ENCODE measurements around the gene POLR3K. TPM values are rescaled to one million over a fixed set of nuclear protein-coding genes. Genes with fewer than 3 reads are reported as not detected.
A peak's percentile ranks its signal among the peaks of the same experiment; 100 is the strongest.

The POLR3K gene
- total RNA-seq, 2 experiments from 2014 or later: 26.2 to 74.1 TPM

DNA sequence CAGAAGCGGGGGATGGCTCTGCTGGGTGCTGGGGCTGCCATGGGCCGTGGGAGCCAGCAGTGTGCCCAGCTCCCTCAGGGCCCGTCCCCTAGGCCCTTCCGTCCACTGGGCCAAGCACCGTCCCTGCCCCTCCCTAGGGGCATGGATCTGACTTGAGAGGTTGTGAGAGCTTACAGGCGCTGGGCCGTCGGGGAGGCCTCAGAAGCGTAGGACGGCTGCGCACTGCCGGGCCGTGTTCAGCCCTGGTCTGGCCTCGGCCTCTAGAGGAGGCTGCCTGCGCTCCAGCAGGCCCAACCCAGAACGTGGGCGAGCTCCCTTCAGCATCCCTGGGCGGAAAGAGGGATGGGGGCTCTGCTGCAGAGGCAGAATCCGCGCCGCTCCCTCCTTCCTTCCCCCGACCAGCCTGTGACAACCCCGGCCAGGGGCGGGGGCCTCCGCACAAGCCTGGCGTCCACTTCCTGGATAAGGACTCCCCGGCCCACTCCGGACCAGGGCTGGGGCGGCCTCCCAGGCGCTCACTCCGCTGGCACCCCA, 23.9 kb upstream of the POLR3K start:
- POLR2A ChIA-PET: interaction anchor here (0.5 to 0.6 kb wide), 2 partner anchors 20 to 455 kb away, joined by 3 read pairs; no protein-coding TSS in a partner anchor
- H2AFZ ChIP-seq (ENCODE audit: low read length): peak overlapping the region; percentile 70; the same call in 1 of the 2 replicates

DNA sequence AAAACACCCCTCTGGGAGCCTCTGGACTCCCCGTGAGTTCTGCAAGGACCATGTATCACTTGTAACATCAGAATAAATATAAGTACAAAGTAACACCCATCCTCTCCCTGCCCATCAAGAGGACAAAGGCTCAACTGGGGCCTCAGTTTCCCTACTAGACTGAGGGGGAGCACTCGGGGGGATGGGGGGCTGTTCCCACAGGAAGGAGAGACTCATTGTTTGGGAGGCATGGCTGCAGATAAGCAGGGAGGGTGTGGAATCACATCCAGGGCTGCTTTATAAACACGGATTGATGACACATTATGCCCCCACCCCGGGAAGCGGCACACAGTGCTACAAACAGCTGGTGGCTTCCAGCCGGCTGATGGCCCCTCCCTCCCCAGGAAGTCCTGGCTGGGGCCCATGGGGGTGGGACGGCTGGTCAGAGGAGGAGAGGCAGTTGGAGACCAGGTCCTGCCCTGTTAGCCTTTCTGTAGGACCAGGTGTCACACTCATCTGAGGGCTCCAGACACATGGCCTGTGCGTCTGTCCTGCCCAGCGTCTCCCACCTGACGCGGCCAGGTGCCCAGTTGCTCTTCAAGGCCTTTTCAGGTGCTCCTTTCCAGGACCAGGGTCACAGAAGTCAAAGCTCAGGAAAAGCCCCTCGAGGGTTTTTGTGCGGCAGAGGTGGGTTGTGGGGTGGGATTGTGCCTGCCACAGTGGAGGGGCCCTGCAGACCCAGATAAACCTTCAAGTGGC, 23.3 kb upstream of the POLR3K start:
- Histone ChIP-seq H3K79me2 (ENCODE audit: insufficient read depth, low read depth, low read length) (no peaks in the 10 kb centered on the region), H3K9me3 (ENCODE audit: low read length) (no peaks in the 10 kb centered on the region), H3K4me1 (ENCODE audit: insufficient read depth, low read length, poor library complexity, severe bottlenecking) (peaks cover 29% of the 10 kb centered on the region), H4K20me1 (ENCODE audit: insufficient read depth, low read length) (no peaks in the 10 kb centered on the region), H2AFZ (ENCODE audit: low read length) (no peak overlapping the region), H3K27ac (ENCODE audit: low read depth, low read length, poor library complexity, severe bottlenecking) (peak overlapping the region; percentile 35), H3K36me3 (ENCODE audit: insufficient read depth, low read length) (peaks cover 3% of the 10 kb centered on the region; the same call in 1 of the 2 replicates), H3K9me2 (ENCODE audit: insufficient read depth, low read length) (no peaks in the 10 kb centered on the region), H3K4me3 (ENCODE audit: low read depth, low read length, poor library complexity, severe bottlenecking) (peak overlapping the region; percentile 86), H3K4me2 (ENCODE audit: low read length) (peak overlapping the region; percentile 92)
- no TSS peak for BruUV-seq (replicated peaks)
- DNase-seq (ENCODE audit: low spot score): peak; percentile 40
- intact Hi-C loops (cut with micrococcal nuclease; ENCODE audit: unreplicated experiment): loop anchor here (2.0 kb wide), 1 partner anchor 24 kb away; the partner anchor contains the start of genes POLR3K and SNRNP25
- no peak for TF ChIP-seq EZH2phosphoT487 (IDR thresholded peaks at IDR 0.05; ENCODE audit: borderline replicate concordance, low read depth, low read length)
- TF ChIP-seq, protein P1, sequence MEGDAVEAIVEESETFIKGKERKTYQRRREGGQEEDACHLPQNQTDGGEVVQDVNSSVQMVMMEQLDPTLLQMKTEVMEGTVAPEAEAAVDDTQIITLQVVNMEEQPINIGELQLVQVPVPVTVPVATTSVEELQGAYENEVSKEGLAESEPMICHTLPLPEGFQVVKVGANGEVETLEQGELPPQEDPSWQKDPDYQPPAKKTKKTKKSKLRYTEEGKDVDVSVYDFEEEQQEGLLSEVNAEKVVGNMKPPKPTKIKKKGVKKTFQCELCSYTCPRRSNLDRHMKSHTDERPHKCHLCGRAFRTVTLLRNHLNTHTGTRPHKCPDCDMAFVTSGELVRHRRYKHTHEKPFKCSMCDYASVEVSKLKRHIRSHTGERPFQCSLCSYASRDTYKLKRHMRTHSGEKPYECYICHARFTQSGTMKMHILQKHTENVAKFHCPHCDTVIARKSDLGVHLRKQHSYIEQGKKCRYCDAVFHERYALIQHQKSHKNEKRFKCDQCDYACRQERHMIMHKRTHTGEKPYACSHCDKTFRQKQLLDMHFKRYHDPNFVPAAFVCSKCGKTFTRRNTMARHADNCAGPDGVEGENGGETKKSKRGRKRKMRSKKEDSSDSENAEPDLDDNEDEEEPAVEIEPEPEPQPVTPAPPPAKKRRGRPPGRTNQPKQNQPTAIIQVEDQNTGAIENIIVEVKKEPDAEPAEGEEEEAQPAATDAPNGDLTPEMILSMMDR (conservative IDR thresholded peaks at IDR 0.05; ENCODE audit: low read length): no peak
- ChIA-PET POLR2A (interaction anchor here (0.5 kb wide), 1 partner anchor 20 kb away, joined by 3 read pairs; no protein-coding TSS in a partner anchor), CTCF (ENCODE audit: unreplicated experiment) (no interaction called here)

More for the DNA sequence above, 23.9 kb upstream of the POLR3K start:
- H3K4me3 ChIP-seq (ENCODE audit: low read depth, low read length, poor library complexity, severe bottlenecking): peak overlapping the region; percentile 86
- H3K9me3 ChIP-seq (ENCODE audit: low read length): no peaks in the 10 kb centered on the region
- peak; percentile 62 for DNase-seq (ENCODE audit: low spot score)
- H4K20me1 ChIP-seq (ENCODE audit: insufficient read depth, low read length): no peaks in the 10 kb centered on the region
- BruUV-seq (replicated peaks): no TSS peak
- peaks cover 3% of the 10 kb centered on the region; the same call in 1 of the 2 replicates for H3K36me3 ChIP-seq (ENCODE audit: insufficient read depth, low read length)
- H3K4me2 ChIP-seq (ENCODE audit: low read length): peak overlapping the region; percentile 92
- H3K9me2 ChIP-seq (ENCODE audit: insufficient read depth, low read length): no peaks in the 10 kb centered on the region
- peaks cover 29% of the 10 kb centered on the region for H3K4me1 ChIP-seq (ENCODE audit: insufficient read depth, low read length, poor library complexity, severe bottlenecking)
- peak overlapping the region; percentile 35 for H3K27ac ChIP-seq (ENCODE audit: low read depth, low read length, poor library complexity, severe bottlenecking)
- intact Hi-C loops (cut with micrococcal nuclease; ENCODE audit: unreplicated experiment): loop anchor here (2.0 kb wide), 1 partner anchor 25 kb away; the partner anchor contains the start of genes POLR3K and SNRNP25
- CTCF ChIA-PET (ENCODE audit: unreplicated experiment): no interaction called here
- TF ChIP-seq EZH2phosphoT487 (IDR thresholded peaks at IDR 0.05; ENCODE audit: borderline replicate concordance, low read depth, low read length): no peak
- TF ChIP-seq, protein P1 (conservative IDR thresholded peaks at IDR 0.05; ENCODE audit: low read length): no peak
- H3K79me2 ChIP-seq (ENCODE audit: insufficient read depth, low read depth, low read length): no peaks in the 10 kb centered on the region
